ENCODE measurements around the gene FCN2. TPM values are rescaled to one million over a fixed set of nuclear protein-coding genes. Genes with fewer than 3 reads are reported as not detected.

FCN2 gene
- total and polyA plus RNA-seq, 3 experiments from 2014 or later: not detected

GRCh38 chr9:134912126-134912840, 31.7 kb downstream of the FCN2 start:
- ChIA-PET CTCF (no interaction called here), POLR2A (no interaction called here)
- H3K9me3 Mint-ChIP-seq: peaks cover 0 to 3% (median 0%) of the 10 kb centered on the region in 5 donors
- H3K27me3 Mint-ChIP-seq: peaks cover 8 to 22% of the 10 kb centered on the region in 2 donors
- peak overlapping the region in 1 of 8 donors; percentile 91 for H3K27ac Mint-ChIP-seq
- no peaks in the 10 kb centered on the region for H3K27me3 ChIP-seq (ENCODE audit: insufficient read depth, low read length, poor library complexity, severe bottlenecking)
- no peaks in the 10 kb centered on the region for H3K4me1 ChIP-seq (ENCODE audit: insufficient read depth, low read length)
- H3K9me3 ChIP-seq (ENCODE audit: low read length): no peaks in the 10 kb centered on the region
- H3K4me3 ChIP-seq (ENCODE audit: low read length): no peak overlapping the region
- H3K36me3 Mint-ChIP-seq: no peaks in the 10 kb centered on the region
- no peak overlapping the region for H3K4me3 Mint-ChIP-seq
- no peaks in the 10 kb centered on the region for H3K36me3 ChIP-seq (ENCODE audit: insufficient read depth, low read length)
- H3K4me1 Mint-ChIP-seq: no peaks in the 10 kb centered on the region
- no peak for DNase-seq
- no peak overlapping the region for H3K27ac ChIP-seq (ENCODE audit: low read depth, low read length)

- H3K36me3 ChIP-seq (ENCODE audit: insufficient read depth, low read length): no peaks in the 10 kb centered on the region
- Mint-ChIP-seq H3K27ac (no peak overlapping the region), H3K36me3 (no peaks in the 10 kb centered on the region), H3K4me3 (no peak overlapping the region), H3K4me1 (no peaks in the 10 kb centered on the region), H3K27me3 (peaks cover 8 to 22% of the 10 kb centered on the region in 2 donors), H3K9me3 (peaks cover 0 to 3% (median 0%) of the 10 kb centered on the region in 5 donors)
- CTCF ChIA-PET: no interaction called here
- H3K4me3 ChIP-seq (ENCODE audit: low read length): no peak overlapping the region
- H3K27ac ChIP-seq (ENCODE audit: low read depth, low read length): no peak overlapping the region
- no peaks in the 10 kb centered on the region for H3K9me3 ChIP-seq (ENCODE audit: low read length)
- H3K27me3 ChIP-seq (ENCODE audit: insufficient read depth, low read length, poor library complexity, severe bottlenecking): no peaks in the 10 kb centered on the region
- no peaks in the 10 kb centered on the region for H3K4me1 ChIP-seq (ENCODE audit: insufficient read depth, low read length)
- DNase-seq: no peak
- POLR2A ChIA-PET: no interaction called here
Observed at GRCh38 chr9:134913041-134913712, 32.6 kb downstream of the FCN2 start.

- H3K4me1 ChIP-seq (ENCODE audit: insufficient read depth, low read length): no peaks in the 10 kb centered on the region
- no peaks in the 10 kb centered on the region for H3K36me3 ChIP-seq (ENCODE audit: insufficient read depth, low read length)
- POLR2A ChIA-PET: no interaction called here
- H3K27me3 ChIP-seq (ENCODE audit: insufficient read depth, low read length, poor library complexity, severe bottlenecking): no peaks in the 10 kb centered on the region
- H3K9me3 ChIP-seq (ENCODE audit: low read length): no peaks in the 10 kb centered on the region
- no peak overlapping the region for H3K4me3 ChIP-seq (ENCODE audit: low read length)
- DNase-seq: no peak
- Mint-ChIP-seq H3K27ac (no peak overlapping the region), H3K36me3 (no peaks in the 10 kb centered on the region), H3K4me1 (no peaks in the 10 kb centered on the region), H3K9me3 (peaks cover 0 to 5% (median 3%) of the 10 kb centered on the region in 5 donors), H3K4me3 (no peak overlapping the region), H3K27me3 (peaks cover 8 to 22% of the 10 kb centered on the region in 2 donors)
- no peak overlapping the region for H3K27ac ChIP-seq (ENCODE audit: low read depth, low read length)
- CTCF ChIA-PET: no interaction called here
Observed at GRCh38 chr9:134913713-134914500, 33.3 kb downstream of the FCN2 start.

- POLR2A ChIA-PET: no interaction called here
- no peaks in the 10 kb centered on the region for H3K9me3 ChIP-seq (ENCODE audit: low read length)
- H3K36me3 ChIP-seq (ENCODE audit: insufficient read depth, low read length): no peaks in the 10 kb centered on the region
- Mint-ChIP-seq H3K4me1 (no peaks in the 10 kb centered on the region), H3K27me3 (peaks cover 8 to 17% of the 10 kb centered on the region in 2 donors), H3K9me3 (peaks cover 3 to 10% (median 4%) of the 10 kb centered on the region in 5 donors), H3K27ac (no peak overlapping the region), H3K4me3 (no peak overlapping the region), H3K36me3 (no peaks in the 10 kb centered on the region)
- CTCF ChIA-PET: no interaction called here
- H3K27me3 ChIP-seq (ENCODE audit: insufficient read depth, low read length, poor library complexity, severe bottlenecking): no peaks in the 10 kb centered on the region
- no peak for DNase-seq
- no peaks in the 10 kb centered on the region for H3K4me1 ChIP-seq (ENCODE audit: insufficient read depth, low read length)
- H3K4me3 ChIP-seq (ENCODE audit: low read length): no peak overlapping the region
- no peak overlapping the region for H3K27ac ChIP-seq (ENCODE audit: low read depth, low read length)
Observed at GRCh38 chr9:134914501-134914834, 33.9 kb downstream of the FCN2 start.

GRCh38 chr9:134915046-134915985, 34.7 kb downstream of the FCN2 start:
- H3K27ac ChIP-seq (ENCODE audit: low read depth, low read length): no peak overlapping the region
- Mint-ChIP-seq H3K27ac (no peak overlapping the region), H3K27me3 (peaks cover 11 to 14% of the 10 kb centered on the region in 2 donors), H3K4me3 (no peak overlapping the region), H3K9me3 (peaks cover 4 to 15% (median 7%) of the 10 kb centered on the region in 5 donors), H3K4me1 (no peaks in the 10 kb centered on the region), H3K36me3 (no peaks in the 10 kb centered on the region)
- H3K27me3 ChIP-seq (ENCODE audit: insufficient read depth, low read length, poor library complexity, severe bottlenecking): no peaks in the 10 kb centered on the region
- H3K4me3 ChIP-seq (ENCODE audit: low read length): no peak overlapping the region
- DNase-seq: no peak
- H3K9me3 ChIP-seq (ENCODE audit: low read length): no peaks in the 10 kb centered on the region
- POLR2A ChIA-PET: no interaction called here
- H3K4me1 ChIP-seq (ENCODE audit: insufficient read depth, low read length): no peaks in the 10 kb centered on the region
- no peaks in the 10 kb centered on the region for H3K36me3 ChIP-seq (ENCODE audit: insufficient read depth, low read length)
- CTCF ChIA-PET: no interaction called here

- Histone ChIP-seq H3K9me3 (ENCODE audit: low read length) (no peaks in the 10 kb centered on the region), H3K27me3 (ENCODE audit: insufficient read depth, low read length, poor library complexity, severe bottlenecking) (no peaks in the 10 kb centered on the region), H3K4me3 (ENCODE audit: low read length) (no peak overlapping the region), H3K36me3 (ENCODE audit: insufficient read depth, low read length) (no peaks in the 10 kb centered on the region), H3K4me1 (ENCODE audit: insufficient read depth, low read length) (no peaks in the 10 kb centered on the region), H3K27ac (ENCODE audit: low read depth, low read length) (no peak overlapping the region)
- Mint-ChIP-seq H3K4me3 (no peak overlapping the region), H3K4me1 (no peaks in the 10 kb centered on the region), H3K27me3 (peaks cover 6 to 8% of the 10 kb centered on the region in 2 donors), H3K27ac (no peak overlapping the region), H3K36me3 (no peaks in the 10 kb centered on the region), H3K9me3 (peaks cover 3 to 15% (median 7%) of the 10 kb centered on the region in 5 donors)
- ChIA-PET CTCF (no interaction called here), POLR2A (no interaction called here)
- no peak for DNase-seq
Observed at GRCh38 chr9:134916161-134916665, 35.6 kb downstream of the FCN2 start.

- H3K9me3 Mint-ChIP-seq: peaks cover 3 to 15% (median 7%) of the 10 kb centered on the region in 5 donors
- no peak within 1 kb of the TSS for H3K4me3 Mint-ChIP-seq
- Histone ChIP-seq H3K4me3 (ENCODE audit: low read length) (no peak within 1 kb of the TSS), H3K4me1 (ENCODE audit: insufficient read depth, low read length) (no peaks in the 10 kb centered on the region), H3K36me3 (ENCODE audit: insufficient read depth, low read length) (no peaks in the 10 kb centered on the region), H3K27me3 (ENCODE audit: insufficient read depth, low read length, poor library complexity, severe bottlenecking) (no peaks in the 10 kb centered on the region), H3K9me3 (ENCODE audit: low read length) (no peaks in the 10 kb centered on the region), H3K27ac (ENCODE audit: low read depth, low read length) (no peak within 1 kb of the TSS)
- peaks cover 6 to 9% of the 10 kb centered on the region in 2 donors for H3K27me3 Mint-ChIP-seq
- POLR2A ChIA-PET: no interaction called here
- H3K4me1 Mint-ChIP-seq: no peaks in the 10 kb centered on the region
- no peaks in the 10 kb centered on the region for H3K36me3 Mint-ChIP-seq
- H3K27ac Mint-ChIP-seq: no peak within 1 kb of the TSS
- DNase-seq: no peak
- CTCF ChIA-PET: no interaction called here
Observed at GRCh38 chr9:134917431-134918373, 37.1 kb downstream of the FCN2 start, which contains the start of gene FCN1. Gene FCN1 (minus strand): TSS chr9:134917912. CDS start chr9:134917871, 41 bp downstream.

Measured in CD8-positive, alpha-beta memory T cell (primary cell).